H9 (cell line): ENCODE measurements around the gene TAS2R42. TPM values are rescaled to one million over a fixed set of nuclear protein-coding genes. Genes with fewer than 3 reads are reported as not detected.

ENCODE experiments used
- DNase-seq: peaks from one replicate; pipeline ENCODE4 v3.0.0-alpha.2; 2017
- H2AFZ ChIP-seq: one replicate; pipeline ENCODE4 v1.6.1; 2013; ENCODE audit warnings: mild to moderate bottlenecking, low read length, control low read depth, moderate library complexity
- H2AK5ac ChIP-seq: 2 replicates; pipeline ENCODE4 v1.6.1; 2013; ENCODE audit warnings: low read length, control low read depth, mixed read lengths; ENCODE audit not compliant: insufficient read length
- H2BK120ac ChIP-seq: one replicate; pipeline ENCODE4 v1.6.1; 2013; ENCODE audit warnings: low read depth, mild to moderate bottlenecking, low read length, control low read depth, inconsistent platforms; ENCODE audit not compliant: poor library complexity, severe bottlenecking
- H2BK12ac ChIP-seq: 2 replicates; pipeline ENCODE4 v1.6.1; 2013; ENCODE audit warnings: low read length, control low read depth, mixed read lengths, low read depth; ENCODE audit not compliant: insufficient read length
- H2BK15ac ChIP-seq: 2 replicates; pipeline ENCODE4 v1.6.1; 2013; ENCODE audit warnings: low read depth, low read length, control low read depth
- H2BK20ac ChIP-seq: one replicate; pipeline ENCODE4 v1.6.1; 2013; ENCODE audit warnings: low read depth, mild to moderate bottlenecking, low read length, control low read depth, inconsistent platforms; ENCODE audit not compliant: poor library complexity, severe bottlenecking
- H2BK5ac ChIP-seq: 2 replicates; pipeline ENCODE4 v1.6.1; 2013; ENCODE audit warnings: low read length, control low read depth, mixed read lengths; ENCODE audit not compliant: insufficient read length
- H3K14ac ChIP-seq: 2 replicates; pipeline ENCODE4 v1.6.1; 2013; ENCODE audit warnings: low read length, control low read depth; ENCODE audit not compliant: insufficient read depth
- H3K18ac ChIP-seq: 2 replicates; pipeline ENCODE4 v1.6.1; 2013; ENCODE audit warnings: low read depth, mild to moderate bottlenecking, mixed read lengths, low read length, control low read depth; ENCODE audit not compliant: insufficient read length
- H3K23ac ChIP-seq: 2 replicates; pipeline ENCODE4 v1.6.1; 2013; ENCODE audit warnings: low read length, control low read depth, mixed read lengths, low read depth; ENCODE audit not compliant: insufficient read length
- H3K23me2 ChIP-seq: 2 replicates; pipeline ENCODE4 v1.6.1; 2013; ENCODE audit warnings: low read depth, mild to moderate bottlenecking, mixed read lengths, low read length, control low read depth; ENCODE audit not compliant: insufficient read length, poor library complexity, severe bottlenecking
- H3K27ac ChIP-seq: 2 replicates; pipeline ENCODE4 v1.5.1; 2013; ENCODE audit warnings: low read length, control low read depth, mixed read lengths, low read depth; ENCODE audit not compliant: insufficient read length
- H3K27me3 ChIP-seq: 2 replicates; pipeline ENCODE4 v1.6.1; 2013; ENCODE audit warnings: low read length, control low read depth, inconsistent platforms; ENCODE audit not compliant: insufficient read depth
- H3K4ac ChIP-seq: 2 replicates; pipeline ENCODE4 v1.6.1; 2013; ENCODE audit warnings: low read depth, mild to moderate bottlenecking, control low read depth, inconsistent platforms, low read length, moderate library complexity
- H3K4me1 ChIP-seq: 2 replicates; pipeline ENCODE4 v1.6.1; 2013; ENCODE audit warnings: low read length, control low read depth, inconsistent platforms; ENCODE audit not compliant: insufficient read depth
- H3K4me2 ChIP-seq: 2 replicates; pipeline ENCODE4 v1.6.1; 2013; ENCODE audit warnings: low read length, control low read depth, mixed read lengths; ENCODE audit not compliant: insufficient read length, insufficient read depth
- H3K56ac ChIP-seq: 2 replicates; pipeline ENCODE4 v1.6.1; 2013; ENCODE audit warnings: low read depth, mild to moderate bottlenecking, mixed read lengths, low read length, control low read depth; ENCODE audit not compliant: insufficient read length
- H3K79me1 ChIP-seq: 2 replicates; pipeline ENCODE4 v1.6.1; 2013; ENCODE audit warnings: low read depth, mild to moderate bottlenecking, moderate library complexity, low read length, control low read depth, inconsistent platforms; ENCODE audit not compliant: insufficient read depth, poor library complexity, severe bottlenecking
- H3K79me2 ChIP-seq: 2 replicates; pipeline ENCODE4 v1.6.1; 2013; ENCODE audit warnings: low read length, control low read depth, inconsistent platforms; ENCODE audit not compliant: insufficient read depth
- H3K9ac ChIP-seq: 2 replicates; pipeline ENCODE4 v1.6.1; 2013; ENCODE audit warnings: low read length, control low read depth, mixed read lengths; ENCODE audit not compliant: insufficient read length; ENCODE audit errors: extremely low read depth
- H3K9me3 ChIP-seq: one replicate; pipeline ENCODE4 v1.6.1; 2013; ENCODE audit warnings: low read depth, low read length, inconsistent platforms; ENCODE audit not compliant: control insufficient read depth
- H3T11ph ChIP-seq: one replicate; pipeline ENCODE4 v1.6.1; 2013; ENCODE audit warnings: mild to moderate bottlenecking, low read length, control low read depth, inconsistent platforms
- H4K20me1 ChIP-seq: one replicate; pipeline ENCODE4 v1.6.1; 2013; ENCODE audit not compliant: control insufficient read depth, insufficient read length, insufficient read depth
- H4K5ac ChIP-seq: 2 replicates; pipeline ENCODE4 v1.6.1; 2013; ENCODE audit warnings: low read depth, mild to moderate bottlenecking, mixed read lengths, low read length, control low read depth; ENCODE audit not compliant: insufficient read length
- H4K8ac ChIP-seq: replicated peaks from 2 replicates; pipeline ENCODE4 v1.6.1; 2013; ENCODE audit warnings: low read length, control low read depth, mixed read lengths, low read depth; ENCODE audit not compliant: insufficient read length
- H4K91ac ChIP-seq: 2 replicates; pipeline ENCODE4 v1.6.1; 2013; ENCODE audit warnings: low read depth, mild to moderate bottlenecking, moderate library complexity, mixed read lengths, low read length, control low read depth; ENCODE audit not compliant: insufficient read length
- H3K27ac Mint-ChIP-seq, 3 experiments: 2 replicates in 2 of 3; 3 replicates in 1 of 3; pipeline ENCODE4 v1.8.0; 2020 to 2021; ENCODE audit warnings: mixed read lengths in 3 of 3, mild to moderate bottlenecking in 1 of 3, moderate library complexity in 1 of 3
- H3K27me3 Mint-ChIP-seq: 2 replicates; pipeline ENCODE4 v1.8.0; 2021; ENCODE audit warnings: low read depth, mild to moderate bottlenecking, moderate library complexity, mixed read lengths
- H3K36me3 Mint-ChIP-seq, 3 experiments: 2 replicates in 2 of 3; 3 replicates in 1 of 3; pipeline ENCODE4 v1.8.0; 2020 to 2021; ENCODE audit warnings: low read depth in 3 of 3, mixed read lengths in 3 of 3; ENCODE audit not compliant: insufficient read depth in 1 of 3
- H3K4me1 Mint-ChIP-seq, 2 experiments: 2 replicates each; pipeline ENCODE4 v1.8.0; 2020; ENCODE audit warnings: mixed read lengths in 2 of 2
- H3K4me3 Mint-ChIP-seq, 2 experiments: 2 replicates in 1 of 2; 3 replicates in 1 of 2; pipeline ENCODE4 v1.8.0; 2020 to 2021; ENCODE audit warnings: mild to moderate bottlenecking in 2 of 2, mixed read lengths in 2 of 2, moderate library complexity in 1 of 2
- H3K9me3 Mint-ChIP-seq, 2 experiments: 2 replicates in 1 of 2; 3 replicates in 1 of 2; pipeline ENCODE4 v1.8.0; 2020; ENCODE audit warnings: mild to moderate bottlenecking in 2 of 2, mixed read lengths in 2 of 2, moderate library complexity in 1 of 2
- CTCF ChIP-seq: fragments of 200-600 bp; sonication (generic); conservative IDR thresholded peaks from 3 replicates; pipeline ENCODE4 v1.8.0; 2021; ENCODE audit warnings: antibody characterized with exemption, mild to moderate bottlenecking
- WGBS: extraction: QIAGEN DNeasy Blood & Tissue Kit; methylation state at CpG from one replicate; pipeline ENCODE4 v1.1.7; 2013; ENCODE audit warnings: missing lambda C conversion rate, low lambda C conversion rate, mixed read lengths; ENCODE audit not compliant: insufficient read length; ENCODE audit errors: extremely low coverage; 5-methylcytosine and 5-hydroxymethylcytosine counted together
- total RNA-seq: library from RNA; stranded (reverse); gene quantifications from 2 replicates; pipeline ENCODE4 v1.2.1, GENCODE V29; 2021

Gene TAS2R42
- total RNA-seq, 1 experiment from 2014 or later, result not detected

DNA sequence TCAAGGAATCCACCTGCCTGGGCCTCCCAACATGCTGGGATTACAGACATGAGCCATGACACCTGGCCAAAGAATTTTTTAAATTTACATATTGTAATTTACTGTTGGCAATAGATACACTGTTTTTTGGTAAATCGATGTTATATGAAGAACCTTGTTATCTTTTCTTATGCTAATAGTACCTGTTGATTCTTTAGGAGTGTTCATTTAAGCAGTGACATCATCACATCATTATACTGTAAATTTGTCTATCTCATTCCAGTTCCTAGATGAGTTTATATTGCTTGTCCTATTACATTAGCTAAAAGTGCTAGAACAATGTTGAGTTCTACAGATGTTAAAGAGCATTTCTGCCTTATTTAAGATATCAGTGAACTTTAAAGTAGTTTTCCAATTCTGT is 39.3 kb downstream of the TAS2R42 start:
- WGBS, result no CpG with 5 or more reads among the region's 1 CpG
- peaks cover 31 to 46% (median 45%) of the 10 kb centered on the region in 3 experiments for H3K36me3 Mint-ChIP-seq
- no peaks in the 10 kb centered on the region for H3K27me3 ChIP-seq
- no peak overlapping the region for H3K14ac ChIP-seq
- H3T11ph ChIP-seq, result no peak overlapping the region
- no peak for DNase-seq
- H3K4me3 Mint-ChIP-seq, result no peak overlapping the region
- H2BK20ac ChIP-seq, result no peak overlapping the region
- no peak overlapping the region for H3K27ac ChIP-seq
- no peak overlapping the region for H4K8ac ChIP-seq
- no peak for TF ChIP-seq CTCF
- no peak overlapping the region for H2AFZ ChIP-seq
- no peaks in the 10 kb centered on the region for H3K27me3 Mint-ChIP-seq
- H3K9ac ChIP-seq, result no peak overlapping the region
- H3K18ac ChIP-seq, result no peak overlapping the region
- H2BK5ac ChIP-seq, result no peak overlapping the region
- H4K5ac ChIP-seq, result no peak overlapping the region
- no peak overlapping the region for H3K4ac ChIP-seq
- H3K4me1 ChIP-seq, result peaks cover 6% of the 10 kb centered on the region; the same call in 1 of the 2 replicates
- H2BK12ac ChIP-seq, result no peak overlapping the region
- no peak overlapping the region for H4K91ac ChIP-seq
- H3K23ac ChIP-seq, result no peak overlapping the region
- H3K56ac ChIP-seq, result no peak overlapping the region
- H2BK120ac ChIP-seq, result no peak overlapping the region
- H3K4me1 Mint-ChIP-seq, result peaks cover 14 to 20% of the 10 kb centered on the region in 2 experiments
- no peak overlapping the region for H3K4me2 ChIP-seq
- peaks cover 8% of the 10 kb centered on the region for H3K79me1 ChIP-seq
- no peak overlapping the region for H2AK5ac ChIP-seq
- H3K9me3 ChIP-seq, result no peaks in the 10 kb centered on the region
- H4K20me1 ChIP-seq, result no peaks in the 10 kb centered on the region
- no peak overlapping the region for H2BK15ac ChIP-seq
- H3K9me3 Mint-ChIP-seq, result peaks cover 18 to 32% of the 10 kb centered on the region in 2 experiments
- peaks cover 6% of the 10 kb centered on the region for H3K79me2 ChIP-seq
- no peaks in the 10 kb centered on the region for H3K23me2 ChIP-seq
- 0 out of 7 replicates have a peak overlapping the region, but pooled peaks of 1 of the 3 experiments have one; percentile 44 for H3K27ac Mint-ChIP-seq
